Amniotic stem cell (primary cell): Measurements from ENCODE around the gene RBP7.

ENCODE experiments used
- DNase-seq: peaks from one replicate; lab custom pipeline; 2025; lab: John Stamatoyannopoulos, UW

RBP7 gene

GRCh38 chr1:10031461-10031860 is 34.4 kb downstream of the RBP7 start:
- DNase-seq, result no peak

GRCh38 chr1:10032590-10033358 is 35.7 kb downstream of the RBP7 start, which contains the start of gene UBE4B:
Gene UBE4B, plus strand, starts transcription at chr1:10032958. Its CDS starts 713 bp downstream, at chr1:10033671.
- DNase-seq, result peak; percentile 95

DNA sequence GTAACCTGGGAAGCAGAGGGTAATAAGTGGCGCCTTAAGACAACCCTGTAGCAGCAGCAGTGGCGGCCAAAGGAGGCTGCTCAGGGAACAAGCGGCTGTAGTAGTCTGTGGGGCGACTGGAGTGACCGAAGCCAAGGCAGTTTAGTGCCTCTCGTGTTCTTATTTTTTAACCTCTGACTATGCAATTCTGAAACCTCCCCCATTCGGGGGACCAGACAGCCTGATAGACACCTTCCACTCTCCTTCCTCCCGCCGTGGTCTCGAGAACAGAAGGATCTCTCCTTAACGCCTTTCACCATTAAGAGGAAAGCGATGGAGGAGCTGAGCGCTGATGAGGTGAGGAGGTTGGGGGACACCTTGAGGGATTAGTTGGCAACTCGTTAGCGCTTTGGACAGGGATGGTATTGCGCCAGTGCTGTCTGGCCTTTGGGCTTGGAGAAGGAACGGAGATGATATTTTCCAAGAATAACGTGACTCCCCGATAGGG is 36.4 kb downstream of the RBP7 start:
- no peak for DNase-seq

DNA sequence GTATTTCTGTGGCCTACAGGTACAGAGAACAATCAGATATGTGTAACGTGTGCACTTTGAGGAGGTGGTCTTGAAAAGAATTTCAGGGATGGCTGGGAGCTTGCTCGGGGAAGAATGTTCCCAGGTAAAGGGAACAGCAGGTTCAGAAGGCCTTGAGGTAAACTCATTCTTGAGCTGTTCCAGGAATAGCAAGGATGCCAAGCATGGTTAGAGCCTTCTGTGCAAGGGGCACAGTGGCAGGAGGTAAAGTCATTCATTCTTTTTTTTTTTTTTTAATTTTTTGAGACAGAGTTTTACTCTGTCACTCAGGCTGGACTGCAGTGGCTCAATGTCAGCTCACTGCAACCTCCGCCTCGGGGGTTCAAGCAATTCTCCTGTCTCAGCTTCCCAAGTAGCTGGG is 45.7 kb downstream of the RBP7 start:
- DNase-seq, result no peak

- DNase-seq, result no peak
Measured at GRCh38 chr1:10045480-10046355, 48.7 kb downstream of the RBP7 start.

- DNase-seq, result no peak
Measured at GRCh38 chr1:10046356-10047085, 49.5 kb downstream of the RBP7 start.

DNA sequence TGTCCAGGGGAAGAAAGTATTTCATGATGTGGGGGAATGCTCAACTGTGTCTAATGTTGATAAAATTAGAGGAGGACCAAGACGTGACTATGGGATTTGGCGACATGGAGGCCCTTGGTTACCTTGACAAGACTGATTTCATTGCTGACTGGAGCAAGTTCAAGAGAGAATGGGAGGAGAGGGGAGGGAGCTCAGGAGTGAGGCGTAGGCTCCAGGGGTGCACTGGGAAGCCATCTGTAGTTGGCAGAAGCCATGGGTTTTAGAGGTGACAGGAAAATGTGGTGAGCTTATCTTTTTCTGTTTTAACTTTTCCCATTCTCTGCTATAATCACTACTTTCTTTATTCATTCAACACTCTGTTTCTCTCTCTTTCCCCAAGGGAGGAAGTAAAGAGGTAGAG is 51.6 kb downstream of the RBP7 start:
- DNase-seq, result no peak

DNA sequence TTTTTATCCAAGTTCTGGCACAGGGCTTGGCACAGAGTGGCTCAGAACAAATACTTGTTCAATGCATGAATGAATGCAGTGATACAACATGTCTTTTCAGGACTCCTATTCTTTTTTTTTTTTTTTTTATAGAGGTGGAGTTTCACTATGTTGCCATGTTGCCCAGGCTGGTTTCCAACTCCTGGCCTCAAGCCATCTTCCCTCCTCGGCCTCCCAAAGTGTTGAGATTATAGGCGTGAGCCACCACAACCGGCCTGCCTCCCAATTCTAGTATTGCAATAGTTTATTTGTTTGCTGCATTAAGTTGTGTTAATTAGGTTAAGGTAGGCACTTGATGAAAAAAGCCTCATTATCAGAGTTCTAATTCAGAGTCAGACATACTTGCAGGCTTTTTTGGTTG is 53.6 kb downstream of the RBP7 start:
- DNase-seq, result no peak

DNA sequence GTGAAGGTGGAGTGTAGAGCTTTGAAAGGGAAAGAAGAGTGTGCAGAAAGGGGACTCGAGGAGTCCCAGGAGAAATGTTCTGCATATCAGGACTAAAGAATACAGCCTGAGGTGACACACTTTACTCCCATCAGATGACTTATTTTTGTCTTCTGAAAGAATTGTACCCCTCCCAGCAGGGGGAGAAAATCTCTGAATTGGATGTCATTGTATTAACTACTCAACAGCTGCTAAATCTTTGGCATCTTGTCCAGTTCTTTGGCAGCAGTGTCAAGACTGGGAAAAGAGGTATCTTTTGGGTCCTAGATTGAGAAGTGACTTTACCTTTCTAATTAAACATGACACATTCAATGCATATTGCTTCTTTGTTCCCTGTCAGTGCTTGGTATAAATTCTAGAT is 54.6 kb downstream of the RBP7 start:
- no peak for DNase-seq

DNA sequence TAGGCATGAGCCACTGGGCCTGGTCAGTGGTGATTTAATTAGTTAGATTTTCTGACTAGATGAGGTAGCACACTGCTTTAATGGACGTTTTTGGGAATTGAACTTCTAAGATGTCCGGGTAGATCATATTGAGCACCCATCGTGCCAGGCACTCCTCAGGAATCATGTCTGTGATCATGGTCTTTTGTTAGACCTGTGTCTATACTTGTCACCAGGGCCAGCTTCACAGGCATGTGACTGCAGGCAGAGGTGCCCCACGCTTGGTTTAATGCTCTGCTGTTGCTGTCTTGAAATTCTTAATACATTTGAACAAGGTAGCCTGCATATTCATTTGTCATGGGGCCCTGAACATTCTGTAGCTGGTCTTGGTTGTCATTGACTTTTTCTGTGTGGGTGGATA is 55.3 kb downstream of the RBP7 start:
- no peak for DNase-seq

- no peak for DNase-seq
Measured at GRCh38 chr1:10054465-10054864, 57.4 kb downstream of the RBP7 start.

GRCh38 chr1:10056599-10056987 is 59.6 kb downstream of the RBP7 start:
- DNase-seq, result no peak

DNA sequence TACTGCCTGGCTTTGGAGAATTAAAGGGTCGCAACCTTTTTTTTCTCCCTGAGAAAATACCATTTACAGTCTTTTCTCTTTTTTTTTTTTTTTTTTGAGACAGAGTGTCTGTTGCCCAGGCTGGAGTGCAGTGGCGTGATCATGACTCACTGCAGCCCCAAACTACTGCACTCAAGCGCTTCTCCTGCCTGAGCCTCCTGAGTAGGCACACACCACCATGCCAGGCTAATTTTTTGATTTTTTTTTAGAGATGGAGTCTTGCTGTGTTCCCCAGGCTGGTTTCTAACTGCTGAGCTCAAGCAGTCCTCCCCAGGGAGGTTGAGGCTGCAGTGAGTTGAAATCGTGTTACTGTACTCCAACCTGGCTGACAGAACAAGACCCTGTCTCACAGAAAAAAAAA is 60.3 kb downstream of the RBP7 start:
- DNase-seq, result no peak

- DNase-seq, result no peak
Measured at GRCh38 chr1:10057796-10058195, 60.8 kb downstream of the RBP7 start.

DNA sequence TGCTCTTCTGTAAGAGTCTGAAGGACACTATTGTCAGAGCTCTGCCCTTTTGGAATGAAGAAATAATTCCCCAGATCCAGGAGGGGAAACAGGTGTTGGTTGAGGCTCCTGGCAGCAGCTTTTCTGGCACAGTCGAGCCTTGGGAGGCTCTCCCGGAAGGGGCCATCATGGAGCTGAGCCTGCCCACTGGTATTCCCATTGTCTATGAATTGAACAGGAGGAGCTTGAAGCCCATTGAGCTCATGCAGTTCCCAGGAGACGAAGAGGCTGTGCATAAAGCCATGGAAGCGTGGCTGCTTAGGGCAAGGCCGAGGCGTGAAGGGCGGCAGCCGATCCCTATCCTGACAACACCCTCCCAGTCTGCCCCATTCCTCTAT is 62.3 kb downstream of the RBP7 start:
- DNase-seq, result no peak

GRCh38 chr1:10060311-10061100 is 63.5 kb downstream of the RBP7 start:
- DNase-seq, result no peak

- DNase-seq, result no peak
Measured at GRCh38 chr1:10061276-10061675, 64.2 kb downstream of the RBP7 start.

GRCh38 chr1:10063878-10064277 is 66.8 kb downstream of the RBP7 start:
- DNase-seq, result no peak

DNA sequence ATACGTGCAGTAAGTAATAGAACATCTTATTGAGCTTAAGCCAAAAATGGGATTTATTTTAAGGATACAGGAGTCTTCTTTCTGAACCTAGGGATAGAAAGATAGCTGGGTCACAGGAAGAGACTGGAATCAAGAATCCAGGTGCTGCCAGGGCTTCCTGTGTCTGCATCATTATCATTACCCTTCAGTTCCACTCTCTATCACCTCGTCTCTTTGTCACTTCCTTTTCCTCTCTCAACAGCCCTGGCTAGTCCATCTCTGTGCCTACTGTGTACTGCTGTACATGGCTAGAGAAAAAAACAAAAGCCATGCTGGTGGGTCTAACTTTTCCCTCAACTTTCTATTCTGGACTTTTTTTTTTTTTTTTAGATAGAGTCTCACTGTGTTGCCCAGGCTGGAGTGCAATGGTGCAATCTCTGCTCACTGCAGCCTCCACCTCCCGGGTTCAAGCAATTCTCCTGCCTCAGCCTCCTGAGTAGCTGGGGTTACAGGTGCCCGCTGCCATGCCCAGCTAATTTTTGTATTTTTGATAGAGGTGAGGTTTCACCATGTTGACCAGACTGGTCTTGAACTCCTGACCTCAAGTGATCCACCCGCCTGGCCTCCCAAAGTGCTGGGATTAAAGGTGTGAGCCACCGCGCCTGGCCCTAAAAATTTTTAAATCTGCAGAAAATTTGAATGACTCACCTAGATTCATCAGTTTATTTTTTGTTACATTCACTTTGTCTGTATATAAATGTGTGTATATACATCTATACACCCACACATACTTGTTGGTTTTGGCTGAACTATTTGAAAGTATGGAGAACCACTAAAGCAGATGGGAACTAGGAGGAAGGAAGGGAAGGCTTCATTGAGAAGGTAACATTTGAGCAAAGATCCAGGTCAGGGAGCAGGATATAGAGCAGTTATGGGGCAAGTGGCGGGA is 67.7 kb downstream of the RBP7 start:
- DNase-seq, result no peak

- DNase-seq, result no peak
Measured at GRCh38 chr1:10065344-10065685, 68.3 kb downstream of the RBP7 start.
